IPS DF 6.9 (cell line): ENCODE measurements around the gene CCL1.

Source experiments
- DNase-seq: peaks from one replicate; pipeline ENCODE4 v3.0.0-alpha.2; 2013; ENCODE audit warnings: low read depth, low spot score
- H3K27ac ChIP-seq: one replicate; pipeline ENCODE4 v1.5.1; 2013; ENCODE audit warnings: low read length, control low read depth
- H3K27me3 ChIP-seq: 2 replicates; pipeline ENCODE4 v1.6.1; 2013; ENCODE audit warnings: mild to moderate bottlenecking, low read length; ENCODE audit not compliant: control insufficient read depth, insufficient read depth
- H3K36me3 ChIP-seq: 2 replicates; pipeline ENCODE4 v1.6.1; 2013; ENCODE audit warnings: low read length; ENCODE audit not compliant: control insufficient read depth, insufficient read depth
- H3K4me1 ChIP-seq: 2 replicates; pipeline ENCODE4 v1.6.1; 2013; ENCODE audit warnings: low read length; ENCODE audit not compliant: control insufficient read depth, insufficient read depth
- H3K4me3 ChIP-seq: 2 replicates; pipeline ENCODE4 v1.5.1; 2013; ENCODE audit warnings: mild to moderate bottlenecking, low read length
- H3K9me3 ChIP-seq: 2 replicates; pipeline ENCODE4 v1.6.1; 2013; ENCODE audit warnings: low read length, inconsistent platforms; ENCODE audit not compliant: control insufficient read depth, insufficient read depth
- WGBS: extraction: QIAGEN DNeasy Blood & Tissue Kit; methylation state at CpG from one replicate; pipeline ENCODE4 v1.1.7; 2013; ENCODE audit warnings: mixed read lengths, missing lambda C conversion rate; ENCODE audit not compliant: insufficient read length, insufficient coverage; 5-methylcytosine and 5-hydroxymethylcytosine counted together

Gene CCL1

GRCh38 chr17:34384271-34384670, 21.2 kb upstream of the CCL1 start:
- Histone ChIP-seq H3K27me3 (no peaks in the 10 kb centered on the region), H3K27ac (no peak overlapping the region), H3K4me1 (no peaks in the 10 kb centered on the region), H3K9me3 (no peaks in the 10 kb centered on the region), H3K4me3 (no peak overlapping the region), H3K36me3 (no peaks in the 10 kb centered on the region)
- DNase-seq = no peak
- no CpG with 5 or more reads among the region's 1 CpG for WGBS

- DNase-seq = no peak
- H3K4me3 ChIP-seq = no peak overlapping the region
These were observed 20.2 kb upstream of the CCL1 start for GRCh38 chr17:34383216-34383615.

GRCh38 chr17:34382621-34383124, 19.6 kb upstream of the CCL1 start:
- no peaks in the 10 kb centered on the region for H3K36me3 ChIP-seq
- no peak overlapping the region for H3K4me3 ChIP-seq
- H3K27me3 ChIP-seq = no peaks in the 10 kb centered on the region
- no peaks in the 10 kb centered on the region for H3K4me1 ChIP-seq
- no peak overlapping the region for H3K27ac ChIP-seq
- WGBS = no CpG with 5 or more reads among the region's 7 CpGs
- H3K9me3 ChIP-seq = no peaks in the 10 kb centered on the region
- DNase-seq = no peak

More at GRCh38 chr17:34383216-34383615, 20.2 kb upstream of the CCL1 start:
- no peak overlapping the region for H3K27ac ChIP-seq
- WGBS = no CpG with 5 or more reads among the region's 3 CpGs
- H3K36me3 ChIP-seq = no peaks in the 10 kb centered on the region
- no peaks in the 10 kb centered on the region for H3K27me3 ChIP-seq
- no peaks in the 10 kb centered on the region for H3K4me1 ChIP-seq
- no peaks in the 10 kb centered on the region for H3K9me3 ChIP-seq

- Histone ChIP-seq H3K36me3 (no peaks in the 10 kb centered on the region), H3K9me3 (no peaks in the 10 kb centered on the region), H3K27ac (no peak overlapping the region), H3K4me3 (no peak overlapping the region), H3K4me1 (no peaks in the 10 kb centered on the region), H3K27me3 (no peaks in the 10 kb centered on the region)
- no CpG with 5 or more reads among the region's 5 CpGs for WGBS
- no peak for DNase-seq
These were observed 16.8 kb upstream of the CCL1 start for GRCh38 chr17:34379868-34380267.

GRCh38 chr17:34378664-34379101, 15.7 kb upstream of the CCL1 start:
- Histone ChIP-seq H3K4me1 (no peaks in the 10 kb centered on the region), H3K4me3 (no peak overlapping the region), H3K27me3 (no peaks in the 10 kb centered on the region), H3K36me3 (no peaks in the 10 kb centered on the region), H3K9me3 (no peaks in the 10 kb centered on the region), H3K27ac (no peak overlapping the region)
- WGBS = no CpG with 5 or more reads among the region's 6 CpGs
- no peak for DNase-seq

GRCh38 chr17:34377078-34377823, 14.2 kb upstream of the CCL1 start:
- Histone ChIP-seq H3K4me3 (no peak overlapping the region), H3K9me3 (no peaks in the 10 kb centered on the region), H3K27ac (no peak overlapping the region), H3K4me1 (no peaks in the 10 kb centered on the region), H3K36me3 (no peaks in the 10 kb centered on the region), H3K27me3 (no peaks in the 10 kb centered on the region)
- no CpG with 5 or more reads among the region's 3 CpGs for WGBS
- no peak for DNase-seq

GRCh38 chr17:34375426-34375997, 12.5 kb upstream of the CCL1 start:
- no peak for DNase-seq
- no CpG with 5 or more reads among the region's 11 CpGs for WGBS
- H3K27ac ChIP-seq = no peak overlapping the region

GRCh38 chr17:34374457-34374856, 11.4 kb upstream of the CCL1 start:
- WGBS = no CpG with 5 or more reads among the region's 5 CpGs
- Histone ChIP-seq H3K4me1 (0 out of 2 replicates have a peak, but pooled peaks cover 1% of the 10 kb centered on the region), H3K27ac (no peak overlapping the region), H3K36me3 (no peaks in the 10 kb centered on the region), H3K4me3 (no peak overlapping the region), H3K9me3 (no peaks in the 10 kb centered on the region), H3K27me3 (no peaks in the 10 kb centered on the region)
- DNase-seq = no peak

More at GRCh38 chr17:34375426-34375997, 12.5 kb upstream of the CCL1 start:
- no peaks in the 10 kb centered on the region for H3K27me3 ChIP-seq
- H3K4me1 ChIP-seq = no peaks in the 10 kb centered on the region
- no peaks in the 10 kb centered on the region for H3K9me3 ChIP-seq
- no peak overlapping the region for H3K4me3 ChIP-seq
- H3K36me3 ChIP-seq = no peaks in the 10 kb centered on the region

- DNase-seq = no peak
- Histone ChIP-seq H3K4me3 (no peak overlapping the region), H3K4me1 (peaks cover 3% of the 10 kb centered on the region; the same call in 1 of the 2 replicates), H3K36me3 (no peaks in the 10 kb centered on the region), H3K27me3 (no peaks in the 10 kb centered on the region), H3K9me3 (no peaks in the 10 kb centered on the region), H3K27ac (no peak overlapping the region)
- WGBS = no CpG with 5 or more reads among the region's 3 CpGs
These were observed 8.5 kb upstream of the CCL1 start for GRCh38 chr17:34371405-34372100.

GRCh38 chr17:34370997-34371395, 8.0 kb upstream of the CCL1 start:
- peaks cover 3% of the 10 kb centered on the region for H3K4me1 ChIP-seq
- no peak for DNase-seq
- no peak overlapping the region for H3K27ac ChIP-seq

More at GRCh38 chr17:34370997-34371395, 8.0 kb upstream of the CCL1 start:
- H3K9me3 ChIP-seq = no peaks in the 10 kb centered on the region
- no peak overlapping the region for H3K4me3 ChIP-seq
- H3K36me3 ChIP-seq = no peaks in the 10 kb centered on the region
- H3K27me3 ChIP-seq = no peaks in the 10 kb centered on the region
- WGBS = no CpG with 5 or more reads among the region's 3 CpGs
